GM21825 (cell line): Measurements from ENCODE around the gene ARL4A.

ENCODE experiments used
- ATAC-seq: cut with Tn5 transposase; IDR thresholded peaks from one replicate; pipeline ENCODE4 v1.9.1; 2021; ENCODE audit warnings: mild to moderate bottlenecking, moderate library complexity; ENCODE audit not compliant: unreplicated experiment

Gene ARL4A

DNA sequence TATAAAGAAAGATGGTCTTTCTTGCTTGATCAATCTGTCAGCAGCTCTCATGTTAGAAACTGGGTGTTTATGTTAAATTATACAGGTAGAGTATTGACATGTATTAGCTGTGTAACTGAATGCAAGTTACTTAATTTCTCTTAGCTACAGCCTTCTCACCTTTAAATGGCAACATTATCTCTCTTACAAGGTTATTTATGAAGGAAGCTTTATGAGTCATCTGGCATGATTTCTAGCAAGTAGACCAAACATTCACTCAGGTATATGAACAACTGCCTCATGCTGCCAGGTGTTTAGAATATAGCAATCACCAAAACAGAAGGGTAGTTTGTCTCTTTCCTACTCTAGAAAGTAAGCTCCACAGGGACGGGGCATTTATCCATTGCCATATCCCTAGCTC lies 8.5 kb downstream of the ARL4A start:
- ATAC-seq: no peak

DNA sequence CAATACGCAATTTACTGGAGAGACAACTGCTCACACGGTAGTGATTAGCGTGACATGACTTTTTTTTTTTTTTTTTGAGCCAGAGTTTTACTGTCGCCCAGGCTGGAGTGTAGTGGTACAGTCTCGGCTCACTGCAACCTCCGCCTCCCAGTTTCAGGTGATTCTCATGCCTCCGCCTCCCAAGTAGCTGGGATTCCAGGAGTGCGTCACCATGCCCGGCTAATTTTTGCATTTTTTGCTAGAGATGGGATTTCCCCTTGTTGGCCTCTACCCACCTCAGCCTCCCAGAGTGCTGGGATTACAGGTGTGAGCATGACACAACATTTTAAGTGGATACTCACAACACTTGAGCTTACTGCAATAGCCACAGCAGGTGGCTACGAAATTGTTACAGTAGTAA lies 11.9 kb downstream of the ARL4A start:
- no peak for ATAC-seq

DNA sequence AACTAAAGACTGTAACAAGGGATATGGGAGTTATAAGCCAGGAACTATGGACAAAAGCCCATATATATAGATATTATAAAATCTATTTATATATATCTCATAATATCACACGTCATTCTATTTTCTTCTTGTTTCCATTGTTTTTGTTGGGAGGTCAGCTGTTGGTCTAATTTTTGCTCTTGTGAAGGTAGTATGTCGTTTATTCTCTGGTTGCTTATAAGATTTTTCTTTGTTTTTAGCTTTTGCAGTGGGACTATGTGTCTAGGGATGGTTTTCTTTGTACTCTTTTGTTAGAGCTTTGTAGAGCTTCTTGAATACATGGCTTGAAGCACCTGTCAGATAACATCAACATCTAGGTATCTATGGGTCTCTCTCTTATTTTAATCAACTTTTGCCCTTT lies 14.0 kb downstream of the ARL4A start:
- ATAC-seq: no peak

GRCh38 chr7:12703881-12704280 lies 16.4 kb downstream of the ARL4A start:
- ATAC-seq: no peak

DNA sequence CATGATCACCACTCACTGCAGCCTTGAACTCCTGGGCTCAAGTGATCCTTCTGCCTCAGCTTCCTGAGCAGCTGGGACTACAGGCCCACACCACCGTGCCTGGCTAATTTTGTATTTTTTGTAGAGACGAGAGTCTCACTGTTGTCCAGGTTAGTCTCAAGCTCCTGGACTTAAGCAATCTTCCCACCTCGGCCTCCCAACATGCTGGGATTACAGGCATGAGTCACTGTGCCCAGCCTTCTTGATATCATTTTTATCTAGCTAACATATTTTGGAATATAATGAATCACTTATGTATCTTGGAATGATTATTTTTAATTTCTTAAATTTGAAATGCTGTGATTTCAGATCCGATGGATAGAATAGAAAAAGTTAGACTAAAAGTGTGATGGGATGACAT lies 18.4 kb downstream of the ARL4A start:
- ATAC-seq: no peak

DNA sequence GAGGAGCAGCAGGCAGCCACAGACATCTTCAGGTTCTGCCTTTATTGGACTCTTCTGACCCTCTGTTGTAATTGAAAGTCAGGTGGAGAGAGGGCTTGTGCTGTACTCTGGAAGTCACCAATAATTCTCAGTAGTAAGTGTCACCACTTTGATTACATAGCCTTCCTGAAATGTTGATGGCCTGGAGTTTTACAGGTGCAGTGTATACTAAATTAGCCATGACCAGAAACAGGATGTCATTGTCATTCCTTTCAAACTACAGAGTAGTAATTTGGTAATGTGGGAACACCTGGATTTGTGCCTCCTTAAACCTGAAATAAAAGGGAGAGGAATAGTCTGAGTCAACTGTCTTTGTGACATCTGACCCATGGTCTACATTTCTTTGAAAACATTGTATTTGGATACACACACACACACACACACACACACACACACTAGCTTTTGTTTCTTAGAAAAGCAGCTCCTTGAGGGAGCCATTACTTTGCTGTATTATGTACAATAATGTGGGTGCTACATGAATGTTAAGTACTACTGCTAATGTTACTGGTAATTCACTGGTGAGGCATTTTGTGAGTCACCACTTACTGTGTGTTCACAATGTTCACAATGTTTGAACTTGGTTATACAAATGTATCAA lies 19.6 kb downstream of the ARL4A start:
- no peak for ATAC-seq

- no peak for ATAC-seq
Measured at GRCh38 chr7:12708314-12708713, 20.9 kb downstream of the ARL4A start.

DNA sequence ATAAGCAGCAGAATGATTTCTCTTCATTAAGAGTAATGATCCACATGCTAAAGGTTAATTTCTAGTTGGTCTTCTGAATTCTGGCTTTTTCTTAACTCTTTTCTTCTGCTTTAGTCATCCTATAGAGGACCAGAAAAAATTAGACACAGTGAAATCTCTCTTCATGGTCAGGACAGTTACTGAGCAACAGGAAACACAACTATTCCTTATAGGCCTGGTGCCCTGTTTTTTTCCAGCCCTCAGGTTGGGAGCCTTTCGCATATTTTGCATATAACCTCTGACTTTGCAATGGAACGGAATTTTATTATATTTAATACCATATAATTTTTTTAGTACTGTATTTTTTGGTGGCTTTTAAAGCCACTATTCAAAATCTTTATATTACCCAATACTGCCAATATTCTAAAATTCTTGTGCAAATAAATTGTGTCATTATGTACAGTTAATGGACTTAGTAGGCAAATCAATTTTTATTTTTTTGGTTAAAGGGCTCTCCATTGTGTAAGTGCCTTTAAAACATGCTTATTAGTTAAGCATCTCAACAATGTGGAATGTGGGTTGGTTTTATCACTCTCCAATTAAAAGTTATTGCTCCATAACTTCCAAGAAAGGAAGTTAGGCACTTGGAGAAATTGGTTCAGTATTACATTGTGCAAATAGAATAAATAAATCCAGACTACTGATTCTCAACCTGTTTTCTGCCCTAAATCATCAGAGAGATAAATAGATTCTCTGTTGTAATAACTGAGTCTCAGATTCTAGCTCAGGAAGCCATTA lies 22.5 kb downstream of the ARL4A start:
- no peak for ATAC-seq

DNA sequence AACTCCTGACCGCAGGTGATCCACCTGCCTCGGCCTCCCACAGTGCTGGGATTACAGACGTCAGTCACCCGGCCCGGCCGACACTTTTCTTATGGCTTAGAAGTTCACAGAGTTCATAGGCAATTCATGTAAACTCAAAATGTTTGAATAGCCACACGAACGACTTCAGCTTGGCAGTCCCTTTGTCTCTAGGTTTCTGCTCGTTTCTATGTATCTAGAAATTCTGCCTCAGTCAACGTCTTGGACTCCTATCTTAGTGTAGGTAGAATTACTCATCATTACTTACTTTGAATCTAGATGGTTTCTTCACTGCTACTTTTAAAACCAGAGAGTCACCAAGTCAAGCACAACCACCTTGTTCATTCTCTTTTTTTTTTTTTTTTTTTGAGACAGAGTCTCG lies 23.7 kb downstream of the ARL4A start:
- no peak for ATAC-seq

GRCh38 chr7:12712236-12712635 lies 24.8 kb downstream of the ARL4A start:
- ATAC-seq: no peak

DNA sequence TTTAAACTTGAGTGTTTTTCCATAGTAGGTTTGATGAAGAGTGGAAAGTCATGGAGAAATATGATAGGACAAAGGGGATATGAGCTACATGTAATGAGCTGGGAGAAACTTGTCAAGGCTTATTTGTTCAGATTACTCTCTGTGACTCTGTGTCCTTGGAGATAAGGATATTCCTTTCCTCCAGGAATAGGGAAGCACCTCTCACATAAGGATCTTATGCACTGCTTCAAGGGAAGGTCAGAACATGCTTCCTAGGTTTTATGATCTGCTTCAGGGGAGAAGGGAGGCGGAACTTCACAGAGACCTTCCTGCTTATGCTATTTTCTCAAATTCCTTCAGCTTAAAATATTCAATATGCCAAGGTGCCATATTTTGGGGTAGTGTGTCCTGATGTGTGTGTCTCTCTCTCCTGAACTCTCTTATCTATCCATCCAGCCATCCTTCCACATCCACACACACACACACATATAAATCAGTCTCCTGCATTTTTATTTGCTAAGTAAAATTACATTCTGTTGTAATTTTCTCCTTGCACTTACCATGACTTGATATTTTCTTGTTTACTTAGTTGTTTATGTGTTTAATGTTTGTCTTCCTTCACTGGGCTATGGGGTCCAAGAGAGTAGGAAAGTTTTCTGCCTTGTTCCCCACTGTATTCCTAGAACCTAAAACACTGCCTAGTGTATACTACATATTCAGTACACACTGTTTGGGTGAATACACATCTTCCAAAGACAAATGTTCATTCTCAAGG lies 26.4 kb downstream of the ARL4A start:
- ATAC-seq: no peak

GRCh38 chr7:12714379-12714737 lies 26.9 kb downstream of the ARL4A start:
- no peak for ATAC-seq

- no peak for ATAC-seq
Measured at GRCh38 chr7:12715372-12716133, 28.1 kb downstream of the ARL4A start.

GRCh38 chr7:12716134-12716681 lies 28.8 kb downstream of the ARL4A start:
- no peak for ATAC-seq

- ATAC-seq: no peak
Measured at GRCh38 chr7:12716722-12717121, 29.3 kb downstream of the ARL4A start.

DNA sequence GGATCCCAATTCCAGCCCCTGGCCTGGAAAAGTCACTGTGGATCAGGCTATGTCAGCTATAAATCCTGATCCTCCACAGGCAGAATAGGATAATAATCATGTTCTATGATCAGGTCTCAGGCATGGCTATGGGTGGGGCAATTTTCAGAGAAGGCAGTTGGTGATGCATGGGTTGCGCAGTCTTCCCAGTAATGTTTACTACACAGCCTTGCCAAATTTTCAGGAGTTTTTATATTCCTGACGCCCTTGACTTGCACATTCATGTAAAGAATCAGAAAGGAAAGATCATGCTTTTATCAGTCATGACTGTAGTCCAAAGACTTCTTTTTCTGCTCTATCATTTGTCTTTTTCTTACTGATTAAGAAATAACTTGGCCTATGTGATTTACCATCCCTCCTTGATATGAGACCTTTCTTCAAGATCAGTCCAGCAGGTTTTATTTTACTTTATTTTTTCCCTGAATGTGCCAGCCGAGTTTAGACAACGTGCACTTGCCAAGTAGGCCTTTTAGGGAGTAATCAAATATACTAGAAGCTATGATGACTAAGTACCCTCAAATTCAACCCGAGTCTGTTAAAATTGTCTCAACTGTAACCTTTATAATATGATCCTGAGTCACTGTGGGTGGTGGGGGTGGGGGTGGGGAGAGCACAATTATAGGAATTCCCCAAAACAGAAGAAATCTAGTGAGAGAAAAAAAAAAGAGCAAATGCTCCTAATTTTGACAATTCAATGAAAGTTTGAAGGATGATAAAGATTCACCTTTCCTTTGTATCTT lies 31.9 kb downstream of the ARL4A start:
- no peak for ATAC-seq

GRCh38 chr7:12719981-12720865 lies 32.8 kb downstream of the ARL4A start:
- ATAC-seq: no peak

- ATAC-seq: no peak
Measured at GRCh38 chr7:12721286-12721830, 33.9 kb downstream of the ARL4A start.

GRCh38 chr7:12722136-12722535 lies 34.7 kb downstream of the ARL4A start:
- no peak for ATAC-seq
